Gastrocnemius medialis (tissue), 4 donors: ENCODE data around the gene TBC1D22B.

Experiments used
- POLR2A ChIP-seq, 2 donors: fragments of 450-650 bp; IDR thresholded peaks; one replicate each; pipeline ENCODE4 v1.6.1; 2017; ENCODE audit warnings: antibody characterized with exemption in 2 of 2, mild to moderate bottlenecking in 2 of 2, moderate library complexity in 2 of 2
- TF ChIP-seq, protein P1 (sequence below), 5 experiments: fragments of 450-650 bp in 3 of 5; fragments of 200-600 bp in 2 of 5; sonication (generic) in 2 of 5; IDR thresholded peaks in 4 of 5; conservative IDR thresholded peaks in 1 of 5; 1 replicate in 4 of 5; 2 replicates in 1 of 5; pipeline ENCODE4 v1.5.1; 2016 to 2019; ENCODE audit warnings: antibody characterized with exemption in 5 of 5, mild to moderate bottlenecking in 3 of 5, moderate library complexity in 3 of 5

DNA sequence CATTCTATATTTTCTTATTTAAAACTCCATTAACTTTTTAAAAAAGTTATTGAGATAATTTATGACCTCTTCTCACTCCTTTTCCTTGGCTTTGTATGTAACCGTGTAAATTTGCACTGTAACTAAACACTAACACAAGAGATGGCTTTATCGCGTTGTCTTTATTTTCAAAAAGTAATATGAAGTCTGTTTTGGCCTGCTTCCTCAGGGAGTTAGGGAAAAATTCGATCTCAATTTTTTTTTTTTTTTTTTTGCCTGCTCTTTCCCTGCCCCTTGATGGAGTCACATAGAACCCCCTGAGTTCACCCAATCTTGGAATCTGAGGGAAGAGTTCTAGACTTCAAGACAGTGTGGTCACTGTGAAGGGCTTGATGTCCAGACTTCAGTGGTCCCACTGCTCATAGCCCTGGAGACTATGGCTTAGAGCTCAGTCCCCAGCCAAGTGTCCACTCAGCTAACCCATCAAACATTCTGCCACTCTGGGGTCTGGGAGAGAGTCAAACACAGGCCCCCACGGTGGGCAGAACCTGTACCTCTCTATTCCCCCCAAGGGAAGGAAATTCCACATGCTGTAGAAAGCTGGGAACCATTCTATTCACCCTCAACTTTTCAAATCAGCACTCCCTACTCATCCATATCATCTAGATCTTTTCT lies 15.7 kb upstream of the TBC1D22B start:
- TF ChIP-seq, protein P1, sequence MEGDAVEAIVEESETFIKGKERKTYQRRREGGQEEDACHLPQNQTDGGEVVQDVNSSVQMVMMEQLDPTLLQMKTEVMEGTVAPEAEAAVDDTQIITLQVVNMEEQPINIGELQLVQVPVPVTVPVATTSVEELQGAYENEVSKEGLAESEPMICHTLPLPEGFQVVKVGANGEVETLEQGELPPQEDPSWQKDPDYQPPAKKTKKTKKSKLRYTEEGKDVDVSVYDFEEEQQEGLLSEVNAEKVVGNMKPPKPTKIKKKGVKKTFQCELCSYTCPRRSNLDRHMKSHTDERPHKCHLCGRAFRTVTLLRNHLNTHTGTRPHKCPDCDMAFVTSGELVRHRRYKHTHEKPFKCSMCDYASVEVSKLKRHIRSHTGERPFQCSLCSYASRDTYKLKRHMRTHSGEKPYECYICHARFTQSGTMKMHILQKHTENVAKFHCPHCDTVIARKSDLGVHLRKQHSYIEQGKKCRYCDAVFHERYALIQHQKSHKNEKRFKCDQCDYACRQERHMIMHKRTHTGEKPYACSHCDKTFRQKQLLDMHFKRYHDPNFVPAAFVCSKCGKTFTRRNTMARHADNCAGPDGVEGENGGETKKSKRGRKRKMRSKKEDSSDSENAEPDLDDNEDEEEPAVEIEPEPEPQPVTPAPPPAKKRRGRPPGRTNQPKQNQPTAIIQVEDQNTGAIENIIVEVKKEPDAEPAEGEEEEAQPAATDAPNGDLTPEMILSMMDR (IDR thresholded peaks at IDR 0.05 in 4 of 5, conservative IDR thresholded peaks at IDR 0.05 in 1 of 5) = no peak
- TF ChIP-seq POLR2A (IDR thresholded peaks at IDR 0.05) = no peak
